SK-N-SH treated with all-trans-retinoic acid at 6 μM for 48 hours (cell line): Measurements from ENCODE around the gene PDCD4.

Experiments used
- ARNTL ChIP-seq: fragments of 450-650 bp; formaldehyde crosslinking; IDR thresholded peaks from 2 replicates; pipeline ENCODE4 v1.5.0; 2020; ENCODE audit warnings: low read depth, mild to moderate bottlenecking, moderate library complexity, borderline replicate concordance
- CREB5 ChIP-seq: fragments of 250-450 bp; sonication (Bioruptor Pico); IDR thresholded peaks from 2 replicates; pipeline ENCODE4 v1.5.1; 2020; ENCODE audit warnings: low read depth, mild to moderate bottlenecking, moderate library complexity
- OSR1 ChIP-seq: fragments of 250-450 bp; sonication (Bioruptor Pico); IDR thresholded peaks from 2 replicates; pipeline ENCODE4 v1.8.0; 2022; ENCODE audit warnings: moderate library complexity, mild to moderate bottlenecking, inconsistent platforms
- PATZ1 ChIP-seq: fragments of 250-450 bp; sonication (Bioruptor Pico); IDR thresholded peaks from 2 replicates; pipeline ENCODE4 v1.8.0; 2020; ENCODE audit warnings: mild to moderate bottlenecking, moderate library complexity, borderline replicate concordance
- PPARA ChIP-seq: fragments of 250-450 bp; sonication (Bioruptor Pico); IDR thresholded peaks from 2 replicates; pipeline ENCODE4 v1.5.0; 2020; ENCODE audit warnings: mild to moderate bottlenecking, borderline replicate concordance
- TCF4 ChIP-seq: fragments of 250-450 bp; sonication (Bioruptor Pico); IDR thresholded peaks from 2 replicates; pipeline ENCODE4 v1.8.0; 2021; ENCODE audit warnings: mild to moderate bottlenecking, moderate library complexity, borderline replicate concordance
- TSHZ2 ChIP-seq: fragments of 250-450 bp; sonication (Bioruptor Pico); IDR thresholded peaks from 2 replicates; pipeline ENCODE4 v1.5.0; 2020; ENCODE audit warnings: mild to moderate bottlenecking, moderate library complexity
- ZFP30 ChIP-seq: fragments of 450-650 bp; formaldehyde crosslinking; IDR thresholded peaks from 2 replicates; pipeline ENCODE4 v1.5.0; 2022; ENCODE audit warnings: mild to moderate bottlenecking, moderate library complexity

GRCh38 chr10:110892602-110893288 lies 21.0 kb downstream of the PDCD4 start:
- TF ChIP-seq OSR1 (CRISPR knock-in tag) (no peak), PATZ1 (CRISPR knock-in tag) (no peak), TSHZ2 (no peak), CREB5 (CRISPR knock-in tag) (no peak), TCF4 (no peak), ZFP30 (no peak), ARNTL (CRISPR knock-in tag) (no peak), PPARA (CRISPR knock-in tag) (no peak)
